ENCODE data around the gene NEUROG3.
"Not testable (repeated sequence)": the region's sequence is repeated elsewhere in the genome, so short reads cannot be mapped to it uniquely, and the experiment has no call there.

The NEUROG3 gene

GRCh38 chr10:69541463-69541862 lies 31.8 kb downstream of the NEUROG3 start:
- Histone ChIP-seq H3K27me3 (replicated peaks; ENCODE audit: control insufficient read depth, insufficient read depth, low read length) (no peaks in the 10 kb centered on the region; the same call in 1 of the 2 replicates), H3K4me3 (replicated peaks; ENCODE audit: low read depth, low read length) (no peak overlapping the region), H3K36me3 (ENCODE audit: control insufficient read depth, insufficient read depth, low read length) (no peaks in the 10 kb centered on the region)
- no peak for TF ChIP-seq CTCF (IDR thresholded peaks at IDR 0.05; ENCODE audit: insufficient read depth, low read length, poor library complexity, severe bottlenecking)
- no peak for DNase-seq (ENCODE audit: extremely low read depth, insufficient read length)

- TF ChIP-seq CTCF (IDR thresholded peaks at IDR 0.05; ENCODE audit: insufficient read depth, low read length, poor library complexity, severe bottlenecking), result no peak
- DNase-seq (ENCODE audit: extremely low read depth, insufficient read length), result no peak
- no peaks in the 10 kb centered on the region; the same call in 1 of the 2 replicates for H3K27me3 ChIP-seq (replicated peaks; ENCODE audit: control insufficient read depth, insufficient read depth, low read length)
- H3K4me3 ChIP-seq (replicated peaks; ENCODE audit: low read depth, low read length), result no peak overlapping the region
- H3K36me3 ChIP-seq (ENCODE audit: control insufficient read depth, insufficient read depth, low read length), result no peaks in the 10 kb centered on the region
Observed at GRCh38 chr10:69538461-69538860, 34.8 kb downstream of the NEUROG3 start.

GRCh38 chr10:69537449-69537848 lies 35.8 kb downstream of the NEUROG3 start:
- Histone ChIP-seq H3K27me3 (replicated peaks; ENCODE audit: control insufficient read depth, insufficient read depth, low read length) (no peaks in the 10 kb centered on the region; the same call in 1 of the 2 replicates), H3K36me3 (ENCODE audit: control insufficient read depth, insufficient read depth, low read length) (no peaks in the 10 kb centered on the region), H3K4me3 (replicated peaks; ENCODE audit: low read depth, low read length) (no peak overlapping the region)
- TF ChIP-seq CTCF (IDR thresholded peaks at IDR 0.05; ENCODE audit: insufficient read depth, low read length, poor library complexity, severe bottlenecking), result no peak
- DNase-seq (ENCODE audit: extremely low read depth, insufficient read length), result no peak

GRCh38 chr10:69536521-69536920 lies 36.7 kb downstream of the NEUROG3 start:
- not testable (repeated sequence) for H3K36me3 ChIP-seq (ENCODE audit: control insufficient read depth, insufficient read depth, low read length); H3K27me3 ChIP-seq (replicated peaks; ENCODE audit: control insufficient read depth, insufficient read depth, low read length); DNase-seq (ENCODE audit: extremely low read depth, insufficient read length); H3K4me3 ChIP-seq (replicated peaks; ENCODE audit: low read depth, low read length)

- no peak for TF ChIP-seq CTCF (IDR thresholded peaks at IDR 0.05; ENCODE audit: insufficient read depth, low read length, poor library complexity, severe bottlenecking)
- DNase-seq (ENCODE audit: extremely low read depth, insufficient read length), result no peak
- H3K27me3 ChIP-seq (replicated peaks; ENCODE audit: control insufficient read depth, insufficient read depth, low read length), result no peaks in the 10 kb centered on the region; the same call in 1 of the 2 replicates
- H3K36me3 ChIP-seq (ENCODE audit: control insufficient read depth, insufficient read depth, low read length), result no peaks in the 10 kb centered on the region
- H3K4me3 ChIP-seq (replicated peaks; ENCODE audit: low read depth, low read length), result no peak overlapping the region
Observed at GRCh38 chr10:69533658-69534057, 39.6 kb downstream of the NEUROG3 start.

- no peaks in the 10 kb centered on the region; the same call in 1 of the 2 replicates for H3K27me3 ChIP-seq (replicated peaks; ENCODE audit: control insufficient read depth, insufficient read depth, low read length)
- no peaks in the 10 kb centered on the region for H3K36me3 ChIP-seq (ENCODE audit: control insufficient read depth, insufficient read depth, low read length)
- H3K4me3 ChIP-seq (replicated peaks; ENCODE audit: low read depth, low read length), result no peak overlapping the region
- TF ChIP-seq CTCF (IDR thresholded peaks at IDR 0.05; ENCODE audit: insufficient read depth, low read length, poor library complexity, severe bottlenecking), result no peak
- no peak for DNase-seq (ENCODE audit: extremely low read depth, insufficient read length)
Observed at GRCh38 chr10:69527961-69528360, 45.3 kb downstream of the NEUROG3 start.

Data from GM06990 (cell line).